ENCODE results near the gene CDH13. TPM values are rescaled to one million over a fixed set of nuclear protein-coding genes. Genes with fewer than 3 reads are reported as not detected.

The CDH13 gene
- total and polyA plus RNA-seq, 8 donors, result 0.12 to 21.4 (median 1.7) TPM; not detected in 1

DNA sequence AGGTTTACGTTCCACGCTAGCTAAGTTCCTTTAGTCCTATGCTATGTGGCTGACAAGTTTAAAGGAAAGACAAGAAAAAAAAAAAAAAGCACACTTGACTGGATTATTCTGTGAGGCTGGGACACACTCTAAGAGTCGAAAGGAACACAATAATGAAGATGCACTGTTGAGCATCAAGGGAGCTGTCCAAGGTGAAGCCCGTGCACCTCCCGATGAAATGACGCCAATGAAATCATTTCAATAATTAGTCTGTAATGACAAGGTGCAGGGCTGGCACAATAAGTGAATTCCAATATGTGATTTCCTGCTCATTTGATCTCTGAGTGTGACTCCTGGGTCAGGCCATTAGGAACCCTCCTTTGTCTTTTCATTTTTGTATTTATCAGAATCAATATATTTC, 232.9 kb downstream of the CDH13 start:
- no peak for DNase-seq
- Histone ChIP-seq H3K27ac (no peak overlapping the region), H3K9me3 (no peaks in the 10 kb centered on the region), H3K36me3 (no peaks in the 10 kb centered on the region), H3K4me1 (no peaks in the 10 kb centered on the region), H3K4me3 (no peak overlapping the region), H3K27me3 (no peaks in the 10 kb centered on the region)
- TF ChIP-seq POLR2A (IDR thresholded peaks at IDR 0.05), result no peak
- TF ChIP-seq POLR2AphosphoS5 (IDR thresholded peaks at IDR 0.05), result no peak
- TF ChIP-seq, protein P1, sequence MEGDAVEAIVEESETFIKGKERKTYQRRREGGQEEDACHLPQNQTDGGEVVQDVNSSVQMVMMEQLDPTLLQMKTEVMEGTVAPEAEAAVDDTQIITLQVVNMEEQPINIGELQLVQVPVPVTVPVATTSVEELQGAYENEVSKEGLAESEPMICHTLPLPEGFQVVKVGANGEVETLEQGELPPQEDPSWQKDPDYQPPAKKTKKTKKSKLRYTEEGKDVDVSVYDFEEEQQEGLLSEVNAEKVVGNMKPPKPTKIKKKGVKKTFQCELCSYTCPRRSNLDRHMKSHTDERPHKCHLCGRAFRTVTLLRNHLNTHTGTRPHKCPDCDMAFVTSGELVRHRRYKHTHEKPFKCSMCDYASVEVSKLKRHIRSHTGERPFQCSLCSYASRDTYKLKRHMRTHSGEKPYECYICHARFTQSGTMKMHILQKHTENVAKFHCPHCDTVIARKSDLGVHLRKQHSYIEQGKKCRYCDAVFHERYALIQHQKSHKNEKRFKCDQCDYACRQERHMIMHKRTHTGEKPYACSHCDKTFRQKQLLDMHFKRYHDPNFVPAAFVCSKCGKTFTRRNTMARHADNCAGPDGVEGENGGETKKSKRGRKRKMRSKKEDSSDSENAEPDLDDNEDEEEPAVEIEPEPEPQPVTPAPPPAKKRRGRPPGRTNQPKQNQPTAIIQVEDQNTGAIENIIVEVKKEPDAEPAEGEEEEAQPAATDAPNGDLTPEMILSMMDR (IDR thresholded peaks at IDR 0.05), result no peak
- TF ChIP-seq EP300 (IDR thresholded peaks at IDR 0.05), result no peak
- WGBS, 5 donors, result 77 to 85% (median 83%) methylated on average over 6 of the region's 6 CpGs
- intact Hi-C loops (cut with DNase I; ENCODE audit: low total_unique reads), result no loop called here

DNA sequence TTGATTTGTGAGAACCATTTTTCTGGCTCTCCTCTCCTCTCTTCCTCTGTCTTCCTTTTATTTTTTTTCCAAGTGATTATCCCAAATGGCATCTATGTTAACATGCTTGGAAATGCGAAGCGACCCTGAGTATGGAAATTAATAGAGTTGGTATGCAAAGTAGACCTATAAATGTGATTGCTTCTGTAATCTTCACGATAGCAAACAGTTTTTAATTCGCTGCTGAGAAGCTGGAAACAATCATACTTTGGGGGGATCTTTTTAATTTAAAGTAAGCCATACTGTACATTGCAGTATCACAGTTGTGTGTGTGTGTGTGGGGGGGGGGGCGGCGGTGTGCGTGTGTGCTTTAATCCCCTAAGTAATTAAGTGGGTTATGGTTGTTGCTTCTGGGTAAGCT, 233.3 kb downstream of the CDH13 start:
- TF ChIP-seq, protein P1 (IDR thresholded peaks at IDR 0.05), result no peak
- no peak for TF ChIP-seq POLR2AphosphoS5 (IDR thresholded peaks at IDR 0.05)
- TF ChIP-seq POLR2A (IDR thresholded peaks at IDR 0.05), result no peak
- no peak for TF ChIP-seq EP300 (IDR thresholded peaks at IDR 0.05)
- H3K9me3 ChIP-seq, result peaks cover 0 to 4% (median 1%) of the 10 kb centered on the region in 4 donors
- DNase-seq, result no peak
- intact Hi-C loops (cut with DNase I; ENCODE audit: low total_unique reads), result no loop called here
- no peaks in the 10 kb centered on the region for H3K27me3 ChIP-seq
- H3K27ac ChIP-seq, result no peak overlapping the region
- no peak overlapping the region for H3K4me3 ChIP-seq
- H3K4me1 ChIP-seq, result no peaks in the 10 kb centered on the region
- 81 to 96% (median 91%) methylated on average over 5 to 7 of the region's 7 CpGs for WGBS, 5 donors
- no peaks in the 10 kb centered on the region for H3K36me3 ChIP-seq

DNA sequence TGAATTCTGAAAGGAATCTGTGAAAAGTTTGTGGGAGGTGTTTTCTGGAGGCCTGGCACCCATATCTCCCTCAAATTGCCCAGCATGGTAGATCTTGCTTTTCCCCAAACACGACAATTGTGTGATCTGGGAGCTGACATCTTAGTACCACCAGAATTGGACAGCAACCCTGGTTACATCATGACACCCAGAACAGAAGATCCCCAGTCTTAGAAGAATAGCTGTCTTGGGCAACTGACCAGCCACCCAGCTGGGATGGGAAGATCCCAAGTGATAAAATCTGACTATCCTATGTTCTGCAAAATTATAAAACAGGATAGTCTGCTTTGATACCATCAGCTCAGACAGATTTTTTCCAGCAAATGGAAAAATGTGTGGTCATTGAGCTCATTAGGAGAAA, 235.3 kb downstream of the CDH13 start:
- intact Hi-C loops (cut with DNase I; ENCODE audit: low total_unique reads), result no loop called here
- Histone ChIP-seq H3K36me3 (no peaks in the 10 kb centered on the region), H3K9me3 (peaks cover 2 to 16% (median 8%) of the 10 kb centered on the region in 4 donors), H3K27ac (no peak overlapping the region), H3K4me3 (no peak overlapping the region), H3K4me1 (no peaks in the 10 kb centered on the region), H3K27me3 (no peaks in the 10 kb centered on the region)
- DNase-seq, result no peak
- TF ChIP-seq POLR2A (IDR thresholded peaks at IDR 0.05), result no peak
- no peak for TF ChIP-seq EP300 (IDR thresholded peaks at IDR 0.05)
- TF ChIP-seq, protein P1 (IDR thresholded peaks at IDR 0.05), result no peak
- TF ChIP-seq POLR2AphosphoS5 (IDR thresholded peaks at IDR 0.05), result no peak
- WGBS, 5 donors, result 56 to 90% (median 63%) methylated on average over 1 of the region's 1 CpG; no CpG with 5 or more reads in 1 of the 5 donors

DNA sequence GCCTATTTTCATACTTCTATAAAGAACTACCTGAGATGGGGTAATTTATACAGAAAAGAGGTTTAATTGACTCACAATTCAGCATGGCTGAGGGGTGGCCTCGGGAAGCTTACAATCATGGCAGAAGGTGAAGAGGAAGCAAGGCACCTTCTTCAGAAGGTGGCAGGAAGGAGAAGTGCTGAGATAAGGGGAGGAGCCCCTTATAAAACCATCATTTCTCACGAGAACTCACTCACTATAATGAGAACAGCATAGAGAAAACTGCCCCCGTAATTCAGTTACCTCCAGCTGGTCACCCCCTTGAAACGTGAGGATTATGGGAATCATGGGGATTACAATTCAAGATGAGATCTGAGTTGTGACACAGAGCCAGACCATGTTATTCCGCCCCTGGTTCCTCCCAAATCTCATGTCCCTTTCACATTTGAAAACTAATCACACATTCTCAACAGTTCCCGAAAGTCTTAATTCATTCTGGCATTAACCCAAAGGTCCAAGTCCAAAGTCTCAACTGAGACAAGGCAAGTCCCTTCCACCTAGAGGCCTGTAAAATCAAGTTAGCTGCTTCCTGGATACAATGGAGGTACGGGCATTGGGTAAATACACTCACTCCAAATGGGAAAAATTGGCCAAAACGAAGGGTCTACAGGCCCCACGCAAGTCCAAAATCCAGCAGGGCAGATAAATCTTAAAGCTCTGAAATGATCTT, 237.7 kb downstream of the CDH13 start:
- Histone ChIP-seq H3K27me3 (no peaks in the 10 kb centered on the region), H3K4me1 (no peaks in the 10 kb centered on the region), H3K4me3 (no peak overlapping the region), H3K27ac (no peak overlapping the region), H3K9me3 (peaks cover 2 to 16% (median 8%) of the 10 kb centered on the region in 4 donors), H3K36me3 (no peaks in the 10 kb centered on the region)
- no peak for TF ChIP-seq POLR2A (IDR thresholded peaks at IDR 0.05)
- TF ChIP-seq, protein P1 (IDR thresholded peaks at IDR 0.05), result no peak
- no peak for TF ChIP-seq EP300 (IDR thresholded peaks at IDR 0.05)
- no peak for TF ChIP-seq POLR2AphosphoS5 (IDR thresholded peaks at IDR 0.05)
- 69 to 78% (median 75%) methylated on average over 9 of the region's 9 CpGs for WGBS, 5 donors
- no peak for DNase-seq
- intact Hi-C loops (cut with DNase I; ENCODE audit: low total_unique reads), result no loop called here
